GM12874 (cell line): ENCODE data around the gene WNT9B.

Experiments
- CTCF ChIP-seq: IDR thresholded peaks from 2 replicates; pipeline ENCODE4 v1.5.1; 2011; ENCODE audit warnings: low read depth, mild to moderate bottlenecking, control low read depth, low read length, moderate library complexity; ENCODE audit not compliant: insufficient read depth

Gene WNT9B

GRCh38 chr17:46863383-46864121 lies 12.2 kb downstream of the WNT9B start:
- no peak for TF ChIP-seq CTCF

- TF ChIP-seq CTCF = no peak
These were observed 13.7 kb downstream of the WNT9B start for GRCh38 chr17:46865100-46865499.

GRCh38 chr17:46866325-46866724 lies 14.9 kb downstream of the WNT9B start:
- TF ChIP-seq CTCF = no peak

- TF ChIP-seq CTCF = no peak
These were observed 15.4 kb downstream of the WNT9B start for GRCh38 chr17:46866747-46867146.

- TF ChIP-seq CTCF = no peak
These were observed 17.4 kb downstream of the WNT9B start for GRCh38 chr17:46868689-46869187.

- TF ChIP-seq CTCF = no peak
These were observed 17.9 kb downstream of the WNT9B start for GRCh38 chr17:46869296-46869695.

- no peak for TF ChIP-seq CTCF
These were observed 18.8 kb downstream of the WNT9B start for GRCh38 chr17:46869975-46870803.
